Naive B cell (primary cell): ENCODE data around the gene ADCY1. TPM values are rescaled to one million over a fixed set of nuclear protein-coding genes. Genes with fewer than 3 reads are reported as not detected.

Source experiments
- ATAC-seq, 2 donors: fragments of 150-1000 bp; cut with Tn5 transposase; 2 replicates each; pipeline ENCODE4 v1.10.0; 2021; ENCODE audit warnings: low read depth in 2 of 2, mild to moderate bottlenecking in 2 of 2, moderate library complexity in 2 of 2
- DNase-seq: peaks from one replicate; pipeline ENCODE4 v3.0.0; 2022
- H3K27ac Mint-ChIP-seq, 6 donors: one replicate each; pipeline ENCODE4 v1.8.0; 2020 to 2022; ENCODE audit warnings: mild to moderate bottlenecking in 6 of 6, mixed read lengths in 6 of 6, moderate library complexity in 5 of 6, inconsistent platforms in 2 of 6
- H3K27me3 Mint-ChIP-seq, 3 donors: one replicate each; pipeline ENCODE4 v1.8.0; 2021 to 2022; ENCODE audit warnings: mixed read lengths in 3 of 3, mild to moderate bottlenecking in 1 of 3
- H3K36me3 Mint-ChIP-seq, 2 donors: one replicate each; pipeline ENCODE4 v1.8.0; 2020 to 2022; ENCODE audit warnings: mixed read lengths in 2 of 2, inconsistent platforms in 1 of 2, mild to moderate bottlenecking in 1 of 2
- H3K4me1 Mint-ChIP-seq, 3 donors: one replicate each; pipeline ENCODE4 v1.8.0; 2020 to 2022; ENCODE audit warnings: mixed read lengths in 3 of 3, inconsistent platforms in 1 of 3, mild to moderate bottlenecking in 1 of 3, moderate library complexity in 1 of 3
- H3K4me3 Mint-ChIP-seq, 8 donors: one replicate each; pipeline ENCODE4 v1.8.0; 2020 to 2022; ENCODE audit warnings: mild to moderate bottlenecking in 8 of 8, mixed read lengths in 8 of 8, moderate library complexity in 8 of 8, inconsistent platforms in 2 of 8
- H3K9me3 Mint-ChIP-seq, 7 donors: one replicate each; pipeline ENCODE4 v1.8.0; 2020 to 2022; ENCODE audit warnings: mixed read lengths in 7 of 7, mild to moderate bottlenecking in 5 of 7, inconsistent platforms in 2 of 7, moderate library complexity in 1 of 7
- polyA plus RNA-seq, 6 donors: library from polyadenylated mRNA; unstranded; fragments of 300-500 nt; fragmentation: Illumina TruSeq; gene quantifications; one replicate each; pipeline ENCODE4 v1.2.3, GENCODE V29; 2021; ENCODE audit warnings: low read depth in 6 of 6

Gene ADCY1
- polyA plus RNA-seq, 6 donors from 2014 or later = not detected

GRCh38 chr7:45626441-45627430 lies 52.6 kb downstream of the ADCY1 start:
- H3K4me3 Mint-ChIP-seq = no peak overlapping the region
- no peaks in the 10 kb centered on the region for H3K4me1 Mint-ChIP-seq
- peaks cover 0 to 5% (median 0%) of the 10 kb centered on the region in 3 donors for H3K27me3 Mint-ChIP-seq
- DNase-seq = no peak
- no peak overlapping the region for H3K27ac Mint-ChIP-seq
- peaks cover 5 to 26% (median 7%) of the 10 kb centered on the region in 7 donors for H3K9me3 Mint-ChIP-seq
- H3K36me3 Mint-ChIP-seq = no peaks in the 10 kb centered on the region
- no peak for ATAC-seq

- peaks cover 5 to 21% (median 6%) of the 10 kb centered on the region in 7 donors for H3K9me3 Mint-ChIP-seq
- H3K27ac Mint-ChIP-seq = no peak overlapping the region
- no peak for ATAC-seq
- no peaks in the 10 kb centered on the region for H3K36me3 Mint-ChIP-seq
- H3K4me3 Mint-ChIP-seq = no peak overlapping the region
- H3K27me3 Mint-ChIP-seq = peaks cover 0 to 5% (median 0%) of the 10 kb centered on the region in 3 donors
- H3K4me1 Mint-ChIP-seq = no peaks in the 10 kb centered on the region
- DNase-seq = no peak
Observed at GRCh38 chr7:45627691-45628456, 53.7 kb downstream of the ADCY1 start.

- peaks cover 4 to 21% (median 6%) of the 10 kb centered on the region in 7 donors for H3K9me3 Mint-ChIP-seq
- no peak overlapping the region for H3K27ac Mint-ChIP-seq
- no peaks in the 10 kb centered on the region for H3K4me1 Mint-ChIP-seq
- no peak for DNase-seq
- no peak overlapping the region for H3K4me3 Mint-ChIP-seq
- H3K27me3 Mint-ChIP-seq = peaks cover 0 to 6% (median 0%) of the 10 kb centered on the region in 3 donors
- H3K36me3 Mint-ChIP-seq = no peaks in the 10 kb centered on the region
- ATAC-seq = no peak
Observed at GRCh38 chr7:45631569-45631968, 57.4 kb downstream of the ADCY1 start.

GRCh38 chr7:45636733-45637132 lies 62.6 kb downstream of the ADCY1 start:
- no peaks in the 10 kb centered on the region for H3K4me1 Mint-ChIP-seq
- H3K9me3 Mint-ChIP-seq = no peaks in the 10 kb centered on the region
- DNase-seq (no peak), ATAC-seq (no peak)
- H3K36me3 Mint-ChIP-seq = no peaks in the 10 kb centered on the region
- no peak overlapping the region for H3K4me3 Mint-ChIP-seq
- peaks cover 0 to 24% (median 24%) of the 10 kb centered on the region in 3 donors for H3K27me3 Mint-ChIP-seq
- no peak overlapping the region for H3K27ac Mint-ChIP-seq

- Mint-ChIP-seq H3K27me3 (peaks cover 0 to 24% (median 24%) of the 10 kb centered on the region in 3 donors), H3K4me1 (no peaks in the 10 kb centered on the region), H3K27ac (no peak overlapping the region), H3K4me3 (no peak overlapping the region), H3K9me3 (no peaks in the 10 kb centered on the region), H3K36me3 (no peaks in the 10 kb centered on the region)
- ATAC-seq (no peak), DNase-seq (no peak)
Observed at GRCh38 chr7:45638916-45639315, 64.7 kb downstream of the ADCY1 start.

GRCh38 chr7:45642044-45642443 lies 67.9 kb downstream of the ADCY1 start:
- Mint-ChIP-seq H3K27ac (no peak overlapping the region), H3K36me3 (no peaks in the 10 kb centered on the region), H3K9me3 (no peaks in the 10 kb centered on the region), H3K4me1 (no peaks in the 10 kb centered on the region), H3K4me3 (no peak overlapping the region), H3K27me3 (peaks cover 0 to 31% (median 16%) of the 10 kb centered on the region in 3 donors)
- DNase-seq (no peak), ATAC-seq (no peak)

GRCh38 chr7:45643630-45644029 lies 69.5 kb downstream of the ADCY1 start:
- ATAC-seq = no peak
- Mint-ChIP-seq H3K27me3 (peaks cover 0 to 25% (median 11%) of the 10 kb centered on the region in 3 donors), H3K36me3 (no peaks in the 10 kb centered on the region), H3K9me3 (no peaks in the 10 kb centered on the region), H3K27ac (no peak overlapping the region), H3K4me1 (no peaks in the 10 kb centered on the region), H3K4me3 (no peak overlapping the region)
- DNase-seq = no peak

- no peak for DNase-seq
- Mint-ChIP-seq H3K4me1 (no peaks in the 10 kb centered on the region), H3K27ac (no peak overlapping the region), H3K9me3 (no peaks in the 10 kb centered on the region), H3K36me3 (no peaks in the 10 kb centered on the region), H3K27me3 (peaks cover 0 to 23% (median 10%) of the 10 kb centered on the region in 3 donors), H3K4me3 (no peak overlapping the region)
- no peak for ATAC-seq
Observed at GRCh38 chr7:45644237-45644636, 70.1 kb downstream of the ADCY1 start.

GRCh38 chr7:45645141-45645969 lies 71.2 kb downstream of the ADCY1 start:
- Mint-ChIP-seq H3K4me3 (no peak overlapping the region), H3K27me3 (peaks cover 0 to 16% (median 10%) of the 10 kb centered on the region in 3 donors)

GRCh38 chr7:45646207-45646821 lies 72.1 kb downstream of the ADCY1 start:
- ATAC-seq (no peak), DNase-seq (no peak)
- Mint-ChIP-seq H3K4me1 (no peaks in the 10 kb centered on the region), H3K27me3 (peaks cover 0 to 11% (median 7%) of the 10 kb centered on the region in 3 donors), H3K36me3 (no peaks in the 10 kb centered on the region), H3K27ac (no peak overlapping the region), H3K9me3 (no peaks in the 10 kb centered on the region), H3K4me3 (no peak overlapping the region)

More at GRCh38 chr7:45645141-45645969, 71.2 kb downstream of the ADCY1 start:
- H3K27ac Mint-ChIP-seq = no peak overlapping the region
- no peak for ATAC-seq
- DNase-seq = no peak
- H3K9me3 Mint-ChIP-seq = no peaks in the 10 kb centered on the region
- H3K4me1 Mint-ChIP-seq = no peaks in the 10 kb centered on the region
- no peaks in the 10 kb centered on the region for H3K36me3 Mint-ChIP-seq

GRCh38 chr7:45646996-45647825 lies 73.0 kb downstream of the ADCY1 start:
- Mint-ChIP-seq H3K27me3 (peaks cover 0 to 7% (median 4%) of the 10 kb centered on the region in 3 donors), H3K36me3 (no peaks in the 10 kb centered on the region), H3K27ac (no peak overlapping the region), H3K9me3 (no peaks in the 10 kb centered on the region), H3K4me1 (no peaks in the 10 kb centered on the region), H3K4me3 (no peak overlapping the region)
- no peak for DNase-seq
- no peak for ATAC-seq
